Measurements from ENCODE around the gene FAM217B.
"Not testable (repeated sequence)": the region's sequence is repeated elsewhere in the genome, so short reads cannot be mapped to it uniquely, and the experiment has no call there.

Gene FAM217B

GRCh38 chr20:59945731-59946130 lies 5.5 kb downstream of the FAM217B start:
- Mint-ChIP-seq H3K4me1 (peaks cover 14% of the 10 kb centered on the region), H3K4me3 (no peak overlapping the region), H3K27ac (no peak overlapping the region), H3K27me3 (no peaks in the 10 kb centered on the region), H3K36me3 (peaks cover 6% of the 10 kb centered on the region), H3K9me3 (no peaks in the 10 kb centered on the region)
- no peak for DNase-seq (ENCODE audit: low spot score in 2 of 2)
- no peak for ATAC-seq (ENCODE audit: low read depth)

GRCh38 chr20:59947376-59947775 lies 7.2 kb downstream of the FAM217B start:
- H3K27ac Mint-ChIP-seq, result no peak overlapping the region
- ATAC-seq (ENCODE audit: low read depth) (no peak), DNase-seq (ENCODE audit: low spot score in 2 of 2) (no peak)
- no peak overlapping the region for H3K4me3 Mint-ChIP-seq
- no peaks in the 10 kb centered on the region for H3K27me3 Mint-ChIP-seq
- peaks cover 4% of the 10 kb centered on the region for H3K4me1 Mint-ChIP-seq
- H3K36me3 Mint-ChIP-seq, result peaks cover 8% of the 10 kb centered on the region
- no peaks in the 10 kb centered on the region for H3K9me3 Mint-ChIP-seq

- Mint-ChIP-seq H3K27me3 (no peaks in the 10 kb centered on the region), H3K27ac (peak overlapping the region; percentile 56), H3K4me1 (peaks cover 4% of the 10 kb centered on the region), H3K9me3 (no peaks in the 10 kb centered on the region), H3K4me3 (no peak overlapping the region), H3K36me3 (peaks cover 8% of the 10 kb centered on the region)
- no peak for ATAC-seq (ENCODE audit: low read depth)
- no peak for DNase-seq (ENCODE audit: low spot score in 2 of 2)
These were observed 8.0 kb downstream of the FAM217B start for GRCh38 chr20:59948212-59948611.

GRCh38 chr20:59948828-59949720 lies 8.9 kb downstream of the FAM217B start:
- H3K4me1 Mint-ChIP-seq, result peaks cover 4% of the 10 kb centered on the region
- no peaks in the 10 kb centered on the region for H3K9me3 Mint-ChIP-seq
- DNase-seq (ENCODE audit: low spot score in 2 of 2) (peak in 1 of 2 donors; percentile 33), ATAC-seq (ENCODE audit: low read depth) (peak; percentile 64)
- peak overlapping the region; percentile 56 for H3K27ac Mint-ChIP-seq
- H3K4me3 Mint-ChIP-seq, result no peak overlapping the region
- H3K27me3 Mint-ChIP-seq, result no peaks in the 10 kb centered on the region
- H3K36me3 Mint-ChIP-seq, result peaks cover 7% of the 10 kb centered on the region

- ATAC-seq (ENCODE audit: low read depth) (no peak), DNase-seq (ENCODE audit: low spot score in 2 of 2) (no peak)
- Mint-ChIP-seq H3K9me3 (no peaks in the 10 kb centered on the region), H3K4me3 (no peak overlapping the region), H3K36me3 (peaks cover 1% of the 10 kb centered on the region), H3K27ac (no peak overlapping the region), H3K27me3 (no peaks in the 10 kb centered on the region), H3K4me1 (peaks cover 4% of the 10 kb centered on the region)
These were observed 9.7 kb downstream of the FAM217B start for GRCh38 chr20:59949911-59950310.

- H3K4me3 Mint-ChIP-seq, result no peak overlapping the region
- no peaks in the 10 kb centered on the region for H3K27me3 Mint-ChIP-seq
- no peak for ATAC-seq (ENCODE audit: low read depth)
- peaks cover 6% of the 10 kb centered on the region for H3K36me3 Mint-ChIP-seq
- H3K9me3 Mint-ChIP-seq, result no peaks in the 10 kb centered on the region
- no peaks in the 10 kb centered on the region for H3K4me1 Mint-ChIP-seq
- H3K27ac Mint-ChIP-seq, result no peak overlapping the region
- no peak for DNase-seq (ENCODE audit: low spot score in 2 of 2)
These were observed 14.5 kb downstream of the FAM217B start for GRCh38 chr20:59954718-59955117.

- no peak overlapping the region for H3K27ac Mint-ChIP-seq
These were observed 15.1 kb downstream of the FAM217B start for GRCh38 chr20:59955131-59955796.

GRCh38 chr20:59957568-59957967 lies 17.4 kb downstream of the FAM217B start:
- ATAC-seq (ENCODE audit: low read depth); H3K9me3 Mint-ChIP-seq; H3K4me3 Mint-ChIP-seq; H3K4me1 Mint-ChIP-seq; H3K36me3 Mint-ChIP-seq; H3K27ac Mint-ChIP-seq; DNase-seq (ENCODE audit: low spot score in 2 of 2); H3K27me3 Mint-ChIP-seq: not testable (repeated sequence)

More at GRCh38 chr20:59955131-59955796, 15.1 kb downstream of the FAM217B start:
- no peak overlapping the region for H3K4me3 Mint-ChIP-seq
- H3K27me3 Mint-ChIP-seq, result no peaks in the 10 kb centered on the region
- ATAC-seq (ENCODE audit: low read depth) (no peak), DNase-seq (ENCODE audit: low spot score in 2 of 2) (no peak)
- peaks cover 6% of the 10 kb centered on the region for H3K36me3 Mint-ChIP-seq
- no peaks in the 10 kb centered on the region for H3K9me3 Mint-ChIP-seq
- no peaks in the 10 kb centered on the region for H3K4me1 Mint-ChIP-seq

- H3K27me3 Mint-ChIP-seq, result no peaks in the 10 kb centered on the region
These were observed 17.9 kb downstream of the FAM217B start, which contains the start of gene CDH26 for GRCh38 chr20:59958123-59958522. Gene CDH26, plus strand, starts transcription at chr20:59958423. Its CDS starts 304 bp downstream, at chr20:59958727.

GRCh38 chr20:59958626-59959025 lies 18.4 kb downstream of the FAM217B start:
- DNase-seq (ENCODE audit: low spot score in 2 of 2), result no peak
- Mint-ChIP-seq H3K4me1 (no peaks in the 10 kb centered on the region), H3K36me3 (peaks cover 6% of the 10 kb centered on the region), H3K27ac (no peak overlapping the region), H3K27me3 (no peaks in the 10 kb centered on the region), H3K4me3 (no peak overlapping the region), H3K9me3 (no peaks in the 10 kb centered on the region)
- ATAC-seq (ENCODE audit: low read depth), result no peak

More at GRCh38 chr20:59958123-59958522, 17.9 kb downstream of the FAM217B start, which contains the start of gene CDH26:
- no peak within 1 kb of the TSS for H3K27ac Mint-ChIP-seq
- peaks cover 6% of the 10 kb centered on the region for H3K36me3 Mint-ChIP-seq
- no peaks in the 10 kb centered on the region for H3K4me1 Mint-ChIP-seq
- H3K4me3 Mint-ChIP-seq, result no peak within 1 kb of the TSS
- H3K9me3 Mint-ChIP-seq, result no peaks in the 10 kb centered on the region
- DNase-seq (ENCODE audit: low spot score in 2 of 2) (no peak), ATAC-seq (ENCODE audit: low read depth) (no peak)

GRCh38 chr20:59961423-59961822 lies 21.2 kb downstream of the FAM217B start:
- no peak for ATAC-seq (ENCODE audit: low read depth)
- Mint-ChIP-seq H3K9me3 (no peaks in the 10 kb centered on the region), H3K4me3 (no peak overlapping the region), H3K27ac (no peak overlapping the region), H3K27me3 (no peaks in the 10 kb centered on the region), H3K36me3 (peaks cover 6% of the 10 kb centered on the region), H3K4me1 (no peaks in the 10 kb centered on the region)
- no peak for DNase-seq (ENCODE audit: low spot score in 2 of 2)

GRCh38 chr20:59962155-59962554 lies 22.0 kb downstream of the FAM217B start:
- Mint-ChIP-seq H3K36me3 (peaks cover 6% of the 10 kb centered on the region), H3K4me3 (no peak overlapping the region), H3K9me3 (no peaks in the 10 kb centered on the region), H3K27ac (no peak overlapping the region), H3K27me3 (no peaks in the 10 kb centered on the region), H3K4me1 (no peaks in the 10 kb centered on the region)
- ATAC-seq (ENCODE audit: low read depth) (no peak), DNase-seq (ENCODE audit: low spot score in 2 of 2) (no peak)

- Mint-ChIP-seq H3K27ac (no peak overlapping the region), H3K27me3 (no peaks in the 10 kb centered on the region), H3K4me1 (no peaks in the 10 kb centered on the region), H3K9me3 (no peaks in the 10 kb centered on the region), H3K36me3 (no peaks in the 10 kb centered on the region), H3K4me3 (no peak overlapping the region)
- no peak for DNase-seq (ENCODE audit: low spot score in 2 of 2)
- no peak for ATAC-seq (ENCODE audit: low read depth)
These were observed 26.2 kb downstream of the FAM217B start for GRCh38 chr20:59966428-59966827.

GRCh38 chr20:59971428-59971827 lies 31.2 kb downstream of the FAM217B start:
- Mint-ChIP-seq H3K27me3 (no peaks in the 10 kb centered on the region), H3K36me3 (peaks cover 8% of the 10 kb centered on the region), H3K4me1 (no peaks in the 10 kb centered on the region), H3K4me3 (no peak overlapping the region), H3K9me3 (no peaks in the 10 kb centered on the region), H3K27ac (no peak overlapping the region)
- ATAC-seq (ENCODE audit: low read depth) (no peak), DNase-seq (ENCODE audit: low spot score in 2 of 2) (no peak)
